ENCODE measurements around the gene POMT1. TPM values are rescaled to one million over a fixed set of nuclear protein-coding genes. Genes with fewer than 3 reads are reported as not detected.
"Not testable (repeated sequence)": the region's sequence is repeated elsewhere in the genome, so short reads cannot be mapped to it uniquely, and the experiment has no call there.

POMT1 gene
- total RNA-seq = 10 to 100 TPM; 18.2 to 22.8 TPM
- long read RNA-seq, donor 1, partial matches to known transcripts = 11 of 16 reads
- long read RNA-seq, donor 1, other reads (novel, unspliced or antisense) = 4 of 16 reads
- long read RNA-seq, donor 2, transcript POMT1-204 (20 exons, 3,038 nt) = major isoform, 10 of 27 reads
- long read RNA-seq, donor 2, partial matches to known transcripts = 5 of 27 reads
- long read RNA-seq, donor 2, other reads (novel, unspliced or antisense) = 9 of 27 reads

- intact Hi-C loops (cut with DNase I) = no loop called here
Measured at GRCh38 chr9:131502781-131503625, at the start of gene POMT1. TSS of gene POMT1 (plus strand) at chr9:131502918. CDS start at chr9:131504219, 1,301 bp downstream.

DNA sequence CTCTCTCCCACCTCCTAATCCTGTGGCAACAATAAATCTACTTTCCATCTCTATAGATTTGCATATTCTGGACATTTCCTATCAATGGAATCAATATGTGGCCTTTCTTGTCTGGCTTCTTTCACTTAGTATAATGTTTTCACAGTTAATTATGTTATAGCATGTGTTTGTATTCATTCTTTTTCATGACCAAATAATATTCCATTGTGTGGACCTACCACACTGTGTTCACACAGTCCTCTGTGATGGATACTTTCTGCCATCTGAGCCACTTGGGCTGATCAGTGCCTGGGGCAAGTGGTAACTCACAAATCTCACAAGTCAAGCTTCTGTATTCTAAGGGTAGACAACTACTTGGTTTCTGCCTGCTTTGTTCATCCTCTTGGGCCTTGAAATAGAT, 48.7 kb upstream of the POMT1 start:
- DNase-seq (ENCODE audit: low spot score) = no peak
- intact Hi-C loops (cut with DNase I) = no loop called here

More at GRCh38 chr9:131502781-131503625, at the start of gene POMT1:
- DNase-seq (ENCODE audit: low spot score) = peak; percentile 96

DNA sequence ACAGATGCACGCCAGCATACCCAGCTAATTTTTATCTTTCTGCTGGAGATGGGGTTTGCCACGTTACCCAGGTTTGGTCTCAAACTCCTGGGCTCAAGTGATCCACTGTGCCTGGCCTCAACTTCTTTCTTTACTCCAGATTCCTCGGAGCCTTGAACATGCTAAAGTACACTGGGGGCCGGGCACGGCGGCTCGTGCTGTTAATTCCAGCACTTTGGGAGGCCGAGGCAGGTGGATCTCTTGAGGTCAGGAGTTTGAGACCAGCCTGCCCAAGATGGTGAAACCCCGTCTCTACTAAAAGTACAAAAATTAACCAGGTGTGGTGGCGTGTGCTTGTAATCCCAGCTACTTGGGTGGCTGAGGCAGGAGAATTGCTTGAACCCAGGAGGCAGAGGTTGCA, 47.1 kb upstream of the POMT1 start:
- peak; percentile 10 for DNase-seq (ENCODE audit: low spot score)
- intact Hi-C loops (cut with DNase I) = not testable (repeated sequence)

DNA sequence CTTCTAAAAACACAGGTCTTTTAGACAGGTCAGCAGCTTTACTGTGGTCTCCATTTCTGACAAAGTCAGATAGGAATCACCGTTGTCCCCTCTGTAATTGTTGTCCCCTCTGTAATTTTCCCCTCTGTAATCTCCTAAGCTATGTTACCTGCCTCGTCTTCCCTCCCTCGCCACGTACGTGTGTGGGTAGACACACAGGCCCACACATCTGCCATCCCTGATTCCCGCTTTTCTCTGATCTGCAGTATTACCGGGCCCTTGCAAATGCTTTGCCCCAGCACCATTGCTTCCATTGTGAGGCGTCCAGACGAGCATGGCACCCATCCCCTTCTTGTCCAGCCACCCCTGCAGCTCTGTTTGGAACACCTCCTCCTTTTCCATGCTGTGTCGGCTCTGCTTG, 45.0 kb upstream of the POMT1 start:
- DNase-seq (ENCODE audit: low spot score) = peak; percentile 25

DNA sequence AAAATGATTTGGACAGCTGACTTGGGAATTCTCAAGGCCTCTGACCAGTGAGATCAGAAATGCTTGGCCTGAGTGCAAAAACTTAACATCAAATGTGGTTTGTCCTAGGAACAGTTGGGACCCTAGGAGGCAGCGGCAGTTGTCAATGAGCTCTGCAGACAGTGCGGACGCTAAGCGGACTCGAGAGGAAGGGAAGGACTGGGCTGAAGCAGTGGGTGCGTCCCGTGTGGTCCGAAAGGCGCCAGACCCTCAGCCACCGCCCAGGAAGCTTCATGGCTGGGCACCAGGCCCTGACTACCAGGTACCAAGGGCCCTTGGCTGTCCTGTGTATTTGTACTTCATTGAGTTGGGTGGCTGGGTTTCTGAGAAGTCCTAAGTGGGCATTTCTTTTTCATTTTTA, 43.7 kb upstream of the POMT1 start:
- intact Hi-C loops (cut with DNase I) = no loop called here

More for the DNA sequence above, 45.0 kb upstream of the POMT1 start:
- intact Hi-C loops (cut with DNase I) = no loop called here

GRCh38 chr9:131461166-131461565, 41.6 kb upstream of the POMT1 start:
- intact Hi-C loops (cut with DNase I) = no loop called here
- peak; percentile 43 for DNase-seq (ENCODE audit: low spot score)

More for the DNA sequence above, 43.7 kb upstream of the POMT1 start:
- peak; percentile 70 for DNase-seq (ENCODE audit: low spot score)

DNA sequence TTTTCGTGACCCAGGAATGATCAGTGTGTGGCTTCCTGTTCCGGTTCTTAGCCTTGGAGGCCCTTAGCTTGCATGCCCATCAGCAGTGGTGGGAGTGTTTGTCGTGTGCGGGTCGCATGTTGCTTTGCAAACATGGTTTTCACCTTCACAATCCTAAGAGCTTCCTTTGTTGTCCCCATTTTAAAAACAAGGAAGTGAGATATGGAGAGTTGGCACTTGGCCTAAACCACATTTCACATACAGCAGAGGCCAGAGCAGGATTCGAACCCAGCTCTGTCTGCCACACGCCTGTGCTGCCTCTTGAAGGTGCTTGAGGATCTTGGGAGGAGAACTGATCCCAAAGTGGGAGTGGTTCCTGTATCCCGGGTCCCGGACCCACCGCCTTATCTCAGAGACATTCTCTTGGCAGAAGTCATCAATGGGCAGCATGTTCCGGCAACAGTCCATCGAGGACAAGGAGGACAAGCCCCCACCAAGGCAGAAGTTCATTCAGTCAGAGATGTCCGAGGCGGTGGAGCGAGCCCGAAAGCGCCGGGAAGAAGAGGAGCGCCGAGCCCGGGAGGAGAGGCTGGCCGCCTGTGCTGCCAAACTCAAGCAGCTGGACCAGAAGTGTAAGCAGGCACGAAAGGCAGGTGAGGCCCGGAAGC, 38.2 kb upstream of the POMT1 start:
- intact Hi-C loops (cut with DNase I) = no loop called here
- peak; percentile 62 for DNase-seq (ENCODE audit: low spot score)

DNA sequence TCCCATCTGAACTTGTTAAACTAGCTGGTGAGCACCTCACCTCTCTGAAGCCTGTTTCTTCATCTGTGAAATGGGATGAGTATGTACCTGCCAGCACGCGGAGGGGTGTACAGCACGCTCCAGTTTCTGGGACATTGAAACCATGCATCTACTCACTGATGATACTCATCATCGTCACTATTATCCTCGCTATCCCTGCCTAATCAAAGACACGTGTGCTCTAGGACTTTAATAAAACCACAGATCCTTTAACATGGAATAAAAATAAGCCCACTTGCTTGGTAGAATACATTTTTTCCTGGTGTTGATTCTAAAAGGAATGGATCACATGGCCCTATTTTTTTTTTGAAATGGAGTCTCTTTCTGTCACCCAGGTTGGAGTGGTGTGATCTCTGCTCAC, 37.3 kb upstream of the POMT1 start:
- DNase-seq (ENCODE audit: low spot score) = peak; percentile 12
- intact Hi-C loops (cut with DNase I) = no loop called here

GRCh38 chr9:131467214-131467935, 35.3 kb upstream of the POMT1 start:
- DNase-seq (ENCODE audit: low spot score) = peak; percentile 77
- intact Hi-C loops (cut with DNase I) = no loop called here

DNA sequence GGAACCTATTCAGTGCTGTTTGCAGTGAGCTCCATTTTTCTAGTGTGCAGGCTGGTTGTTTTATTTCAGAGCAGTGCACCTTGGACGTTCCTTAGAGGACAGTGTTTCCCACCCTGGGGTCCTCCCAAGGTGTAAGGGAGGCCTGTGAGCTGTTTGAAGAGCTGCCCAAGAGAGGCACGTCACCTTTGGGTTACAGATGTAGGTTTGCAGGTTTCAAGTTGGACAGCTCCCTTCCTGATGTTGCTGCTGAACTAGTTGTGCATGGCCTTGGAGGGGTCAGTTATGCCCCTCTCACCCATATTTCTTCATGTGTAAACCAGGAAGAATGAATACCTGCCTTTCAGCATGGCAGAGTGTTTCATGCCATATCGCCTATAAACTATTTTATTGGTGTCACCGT, 34.7 kb upstream of the POMT1 start:
- no peak for DNase-seq (ENCODE audit: low spot score)
- intact Hi-C loops (cut with DNase I) = no loop called here

DNA sequence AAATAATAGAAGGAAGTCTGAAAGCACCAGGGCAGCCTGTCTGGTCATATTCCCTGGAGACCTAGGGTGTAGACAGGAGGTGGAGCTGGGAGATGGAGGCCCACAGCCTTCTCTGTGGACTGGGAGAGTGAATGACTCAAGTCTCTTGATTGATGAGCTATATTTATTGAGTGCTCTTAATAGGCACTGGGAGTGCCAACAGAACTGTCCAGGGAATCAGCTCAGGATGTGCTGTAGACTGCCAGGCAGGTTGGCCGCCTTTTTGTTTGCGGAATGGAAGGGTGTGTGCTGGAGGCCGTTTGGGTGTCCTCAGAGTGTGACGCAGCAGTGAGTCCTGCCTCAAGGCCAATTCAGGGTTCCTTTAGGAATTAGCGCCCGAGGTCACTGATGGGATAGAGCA, 33.4 kb upstream of the POMT1 start:
- intact Hi-C loops (cut with DNase I) = no loop called here
- peak; percentile 38 for DNase-seq (ENCODE audit: low spot score)

DNA sequence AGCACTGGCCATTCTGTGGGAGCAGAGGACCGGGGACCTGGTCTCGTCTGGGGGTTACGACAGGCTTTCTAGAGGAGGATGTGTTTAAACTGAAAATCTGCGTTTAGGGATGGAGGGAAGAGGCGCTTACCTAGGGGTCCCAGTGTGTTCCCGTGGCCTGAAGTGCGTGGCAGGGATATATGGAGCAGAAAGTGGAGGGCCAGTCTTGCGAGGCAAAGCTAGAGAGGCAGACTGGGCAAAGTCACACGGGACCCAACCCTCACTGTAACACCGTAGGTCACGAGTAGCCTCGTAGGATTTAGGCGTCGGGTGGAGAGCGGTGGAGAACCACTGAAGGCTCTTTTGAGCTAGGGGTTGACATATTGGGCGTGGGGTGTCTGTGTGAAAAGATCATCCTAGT, 32.8 kb upstream of the POMT1 start:
- intact Hi-C loops (cut with DNase I) = loop anchor here (10.0 kb wide), 3 partner anchors 75 to 125 kb away; partner anchors contain the start of gene PRRC2B (in 1 of the 2)
- DNase-seq (ENCODE audit: low spot score) = peak; percentile 70

DNA sequence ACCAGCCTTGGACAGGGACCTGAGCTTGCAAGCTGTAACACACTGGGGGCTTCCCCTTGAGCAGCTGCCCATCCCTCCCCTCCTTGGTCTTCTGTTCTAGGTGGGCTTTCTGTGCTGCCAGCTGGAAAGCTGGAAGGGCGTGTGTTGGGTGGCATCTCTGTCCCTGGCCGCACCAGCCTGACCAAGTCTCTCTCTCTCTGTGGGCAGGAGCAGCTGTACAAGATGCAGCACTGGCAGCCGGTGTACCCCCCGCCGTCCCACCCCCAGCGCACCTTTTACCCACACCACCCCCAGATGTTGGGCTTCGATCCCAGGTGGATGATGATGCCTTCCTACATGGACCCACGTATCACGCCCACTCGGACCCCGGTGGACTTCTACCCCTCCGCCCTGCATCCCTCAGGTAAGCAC, 32.1 kb upstream of the POMT1 start:
- intact Hi-C loops (cut with DNase I) = loop anchor here (10.0 kb wide), 3 partner anchors 76 to 126 kb away; partner anchors contain the start of gene PRRC2B (in 1 of the 2)
- peak; percentile 58 for DNase-seq (ENCODE audit: low spot score)

- intact Hi-C loops (cut with DNase I) = loop anchor here (10.0 kb wide), 3 partner anchors 77 to 127 kb away; partner anchors contain the start of gene PRRC2B (in 1 of the 2)
- DNase-seq (ENCODE audit: low spot score) = peak; percentile 7
Measured at GRCh38 chr9:131472085-131472484, 30.6 kb upstream of the POMT1 start.

DNA sequence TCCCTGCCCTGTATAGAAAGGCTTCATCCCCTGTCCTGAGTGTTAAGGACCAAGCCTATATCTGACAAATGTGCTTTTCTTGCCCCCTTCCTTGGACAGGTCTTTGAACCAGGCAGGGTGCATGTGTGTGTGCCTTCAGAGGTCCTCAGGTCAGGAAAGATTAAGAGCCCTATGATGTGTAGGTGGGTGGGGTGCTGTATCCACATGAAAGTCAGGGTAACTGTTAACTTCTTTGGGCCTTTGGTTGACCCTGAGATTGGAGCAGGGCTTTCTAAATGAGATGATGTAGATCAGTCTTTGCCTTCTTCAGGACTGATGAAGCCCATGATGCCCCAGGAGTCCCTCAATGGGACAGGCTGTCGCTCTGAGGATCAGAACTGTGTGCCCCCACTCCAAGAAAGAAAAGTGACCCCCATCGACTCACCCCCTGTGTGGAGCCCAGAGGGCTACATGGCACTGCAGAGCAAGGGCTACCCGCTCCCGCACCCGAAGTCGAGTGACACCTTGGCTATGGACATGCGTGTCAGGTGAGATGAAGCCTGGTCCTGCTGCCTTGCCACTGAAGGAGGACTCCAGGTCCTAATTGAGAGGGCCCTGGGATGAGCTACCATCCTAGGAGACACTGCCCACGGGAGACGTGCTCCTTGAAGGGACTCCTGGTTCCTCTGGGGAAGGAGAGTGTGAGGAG, 29.4 kb upstream of the POMT1 start:
- DNase-seq (ENCODE audit: low spot score) = peak; percentile 53
- intact Hi-C loops (cut with DNase I) = loop anchor here (10.0 kb wide), 3 partner anchors 79 to 129 kb away; partner anchors contain the start of gene PRRC2B (in 1 of the 2)

DNA sequence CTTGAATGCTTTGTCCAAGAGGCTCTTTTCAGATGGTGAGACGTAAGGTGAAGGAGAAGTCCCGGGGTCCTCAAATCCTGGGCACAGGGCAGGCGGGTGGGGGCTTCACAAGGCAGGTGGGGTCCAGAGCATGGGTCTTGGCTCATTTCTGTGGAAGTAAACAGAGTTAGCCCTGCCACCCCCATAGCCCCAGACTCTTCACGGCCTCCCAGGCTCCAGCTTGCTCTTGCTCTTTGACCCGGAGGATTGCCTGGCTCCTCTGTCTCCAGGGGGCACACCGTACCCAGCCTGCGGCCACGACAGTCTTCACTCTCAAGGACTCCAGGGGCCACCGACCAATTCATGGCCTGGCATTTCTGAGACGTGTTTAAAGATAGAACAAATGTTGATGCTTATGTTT, 28.8 kb upstream of the POMT1 start:
- DNase-seq (ENCODE audit: low spot score) = peak; percentile 44
- intact Hi-C loops (cut with DNase I) = loop anchor here (10.0 kb wide), 3 partner anchors 79 to 129 kb away; partner anchors contain the start of gene PRRC2B (in 1 of the 2)

GRCh38 chr9:131474711-131475110, 28.0 kb upstream of the POMT1 start:
- DNase-seq (ENCODE audit: low spot score) = peak; percentile 59
- intact Hi-C loops (cut with DNase I) = loop anchor here (10.0 kb wide), 3 partner anchors 80 to 130 kb away; partner anchors contain the start of gene PRRC2B (in 1 of the 2)

Measured in posterior vena cava (tissue), 2 donors.